Fibroblast of mammary gland (primary cell): ENCODE measurements around the gene UGT2B15.

Experiments used
- DNase-seq: peaks from one replicate; pipeline ENCODE4 v3.0.0-alpha.2; 2010; ENCODE audit warnings: low read depth
- H3K4me3 ChIP-seq: 2 replicates; pipeline ENCODE4 v1.5.1; 2011; ENCODE audit warnings: low read depth, mild to moderate bottlenecking, low read length, moderate library complexity; ENCODE audit not compliant: control insufficient read depth
- TF ChIP-seq, protein P1 (sequence below): conservative IDR thresholded peaks from 2 replicates; pipeline ENCODE4 v1.5.1; 2011; ENCODE audit warnings: low read depth, low read length, inconsistent platforms; ENCODE audit not compliant: control insufficient read depth, insufficient read depth

The UGT2B15 gene

DNA sequence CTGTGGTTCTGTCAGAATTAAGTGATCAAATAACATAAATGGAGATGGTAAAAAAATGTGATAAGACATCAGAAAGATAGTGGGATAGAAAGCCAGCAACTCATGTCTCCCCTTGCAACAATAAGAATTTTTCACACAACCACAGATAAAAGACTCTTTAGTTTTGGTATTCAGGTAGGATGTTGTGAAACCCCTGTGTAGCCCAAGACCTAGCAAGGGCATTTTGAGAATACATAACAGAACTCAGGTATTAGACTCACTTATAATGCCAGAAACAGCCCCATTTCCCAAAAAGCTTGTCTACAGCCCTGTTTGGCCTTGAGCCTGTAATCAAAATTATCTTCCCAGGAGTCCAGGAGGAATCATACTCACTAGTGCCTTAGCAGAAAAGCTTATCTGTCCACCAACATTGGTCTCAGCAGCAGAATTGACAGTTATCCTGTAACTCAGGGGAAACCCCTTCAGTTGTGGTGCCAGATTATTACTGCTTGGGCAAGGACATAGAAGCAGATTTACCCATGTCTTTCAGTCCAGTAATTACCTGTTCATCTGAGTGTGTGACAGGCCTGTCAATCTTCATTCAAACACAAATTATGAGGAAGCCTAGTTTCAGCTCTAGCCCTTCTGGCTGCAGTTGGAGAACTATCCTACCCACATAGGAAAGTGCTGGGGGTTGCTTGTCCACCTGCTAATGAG lies 53.3 kb downstream of the UGT2B15 start:
- H3K4me3 ChIP-seq: no peak overlapping the region
- TF ChIP-seq, protein P1, sequence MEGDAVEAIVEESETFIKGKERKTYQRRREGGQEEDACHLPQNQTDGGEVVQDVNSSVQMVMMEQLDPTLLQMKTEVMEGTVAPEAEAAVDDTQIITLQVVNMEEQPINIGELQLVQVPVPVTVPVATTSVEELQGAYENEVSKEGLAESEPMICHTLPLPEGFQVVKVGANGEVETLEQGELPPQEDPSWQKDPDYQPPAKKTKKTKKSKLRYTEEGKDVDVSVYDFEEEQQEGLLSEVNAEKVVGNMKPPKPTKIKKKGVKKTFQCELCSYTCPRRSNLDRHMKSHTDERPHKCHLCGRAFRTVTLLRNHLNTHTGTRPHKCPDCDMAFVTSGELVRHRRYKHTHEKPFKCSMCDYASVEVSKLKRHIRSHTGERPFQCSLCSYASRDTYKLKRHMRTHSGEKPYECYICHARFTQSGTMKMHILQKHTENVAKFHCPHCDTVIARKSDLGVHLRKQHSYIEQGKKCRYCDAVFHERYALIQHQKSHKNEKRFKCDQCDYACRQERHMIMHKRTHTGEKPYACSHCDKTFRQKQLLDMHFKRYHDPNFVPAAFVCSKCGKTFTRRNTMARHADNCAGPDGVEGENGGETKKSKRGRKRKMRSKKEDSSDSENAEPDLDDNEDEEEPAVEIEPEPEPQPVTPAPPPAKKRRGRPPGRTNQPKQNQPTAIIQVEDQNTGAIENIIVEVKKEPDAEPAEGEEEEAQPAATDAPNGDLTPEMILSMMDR: no peak
- no peak for DNase-seq

DNA sequence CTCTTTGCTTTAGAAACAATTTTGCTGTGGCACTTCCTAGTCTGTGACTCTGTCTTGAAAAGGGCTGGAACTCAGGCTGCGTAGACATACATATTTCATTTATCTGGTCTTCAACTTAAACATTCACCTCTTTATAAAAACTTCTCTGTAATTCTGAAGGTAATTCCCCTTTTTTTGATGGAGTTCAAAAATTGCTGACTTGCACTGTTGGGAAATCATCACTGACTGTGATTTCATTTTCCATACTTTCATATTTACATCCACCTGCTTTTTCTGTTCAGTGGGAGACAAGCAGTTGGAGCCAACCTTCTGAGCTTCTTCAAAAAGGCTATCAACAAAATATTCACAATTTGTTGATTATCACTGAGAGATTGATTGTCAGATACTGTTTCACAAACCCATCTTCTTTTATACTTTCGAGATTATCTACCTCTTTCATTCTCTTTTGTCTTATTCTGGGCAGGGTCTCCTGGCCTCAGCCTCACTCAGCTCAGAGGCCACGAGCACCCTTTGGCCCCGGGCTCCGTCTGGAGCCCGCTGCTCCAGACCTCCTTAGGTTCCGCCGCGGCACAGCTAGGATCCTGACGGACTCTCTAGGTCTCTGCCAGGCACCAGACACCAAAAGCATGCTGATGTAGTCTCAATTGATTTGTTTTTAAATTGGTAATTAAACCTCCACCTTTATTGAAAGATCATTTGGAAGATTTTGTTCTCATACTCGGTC lies 54.6 kb downstream of the UGT2B15 start:
- no peak overlapping the region for H3K4me3 ChIP-seq
- TF ChIP-seq, protein P1: no peak
- DNase-seq: no peak

DNA sequence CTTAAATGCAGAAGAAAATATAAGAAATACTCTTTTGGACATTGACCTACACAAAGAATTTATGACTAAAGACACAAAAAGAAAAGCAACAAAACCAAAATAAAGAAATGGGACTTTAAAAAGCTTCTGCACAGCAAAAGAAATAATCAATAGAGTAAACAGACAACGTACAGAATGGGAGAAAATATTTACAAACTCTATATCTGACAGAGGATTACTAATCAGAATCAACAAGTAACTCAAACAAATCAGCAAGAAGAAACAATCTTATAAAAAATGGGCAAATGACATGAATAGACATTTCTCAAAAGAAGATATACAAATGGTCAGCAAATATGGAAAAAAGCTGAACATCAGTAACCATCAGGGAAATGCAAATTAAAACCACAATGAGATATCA lies 56.7 kb downstream of the UGT2B15 start:
- no peak for DNase-seq

DNA sequence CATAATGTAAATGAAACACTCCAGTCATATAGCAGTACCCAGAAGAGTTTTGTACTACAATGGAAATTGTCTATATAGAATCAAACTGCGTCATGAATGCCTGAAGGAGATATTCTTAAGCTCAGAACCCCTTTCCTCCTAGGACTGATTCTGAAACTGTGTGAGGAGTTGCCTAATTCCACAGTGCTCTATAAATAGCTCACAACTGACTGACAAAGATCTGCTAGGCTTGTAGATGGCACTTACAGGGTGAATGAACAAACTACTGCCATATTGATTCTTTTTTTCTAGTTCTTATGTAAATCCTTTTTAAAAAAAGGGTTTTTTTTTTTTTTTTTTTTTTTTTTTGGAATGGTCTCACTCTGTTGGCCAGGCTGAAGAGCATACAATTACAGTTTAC lies 64.2 kb downstream of the UGT2B15 start:
- no peak for DNase-seq
- TF ChIP-seq, protein P1: no peak
- H3K4me3 ChIP-seq: no peak overlapping the region

More for the DNA sequence above, 56.7 kb downstream of the UGT2B15 start:
- H3K4me3 ChIP-seq: no peak overlapping the region
- TF ChIP-seq, protein P1: no peak

DNA sequence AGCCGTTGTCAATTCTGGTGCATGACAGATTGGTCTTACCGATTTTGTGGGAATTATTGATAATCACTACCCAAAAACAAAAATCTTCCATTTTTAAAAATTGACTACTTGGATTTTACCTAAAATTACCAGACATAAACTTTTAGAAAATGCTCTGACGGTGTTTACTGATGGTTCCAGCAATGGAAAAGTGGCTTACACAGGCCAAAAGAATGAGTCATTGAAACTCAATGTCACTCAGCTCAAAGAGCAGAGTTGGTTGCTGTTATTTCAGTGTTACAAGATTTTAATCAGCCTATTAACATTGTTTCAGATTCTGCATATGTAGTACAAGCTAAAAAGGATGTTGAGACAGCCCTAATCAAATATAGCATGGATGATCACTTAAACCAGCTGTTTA lies 71.3 kb downstream of the UGT2B15 start:
- TF ChIP-seq, protein P1: no peak
- DNase-seq: no peak
- no peak overlapping the region for H3K4me3 ChIP-seq

DNA sequence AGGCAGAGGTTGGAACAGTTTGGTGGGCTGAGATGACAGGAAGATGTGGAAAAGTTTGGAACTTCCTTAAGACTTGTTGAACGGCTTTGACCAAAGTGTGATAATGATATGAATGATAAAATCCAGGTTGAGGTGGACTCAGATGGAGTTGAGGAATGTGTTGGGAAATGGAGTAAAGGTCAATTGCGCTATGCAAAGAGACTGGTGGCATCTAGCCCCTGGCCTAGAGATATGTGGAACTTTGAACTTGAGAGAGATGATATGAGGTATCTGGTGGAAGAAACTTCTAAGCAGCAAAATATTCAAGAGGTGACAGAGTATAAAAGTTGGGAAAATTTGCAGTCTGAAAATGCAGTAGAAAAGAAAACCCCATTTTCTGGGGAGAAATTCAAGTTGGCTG lies 73.0 kb downstream of the UGT2B15 start:
- DNase-seq: no peak
- TF ChIP-seq, protein P1: no peak
- H3K4me3 ChIP-seq: no peak overlapping the region
